ENCODE measurements around the gene PERP. TPM values are rescaled to one million over a fixed set of nuclear protein-coding genes. Genes with fewer than 3 reads are reported as not detected.

The PERP gene
- total RNA-seq, 1 donor from 2014 or later, result 49.1 TPM

DNA sequence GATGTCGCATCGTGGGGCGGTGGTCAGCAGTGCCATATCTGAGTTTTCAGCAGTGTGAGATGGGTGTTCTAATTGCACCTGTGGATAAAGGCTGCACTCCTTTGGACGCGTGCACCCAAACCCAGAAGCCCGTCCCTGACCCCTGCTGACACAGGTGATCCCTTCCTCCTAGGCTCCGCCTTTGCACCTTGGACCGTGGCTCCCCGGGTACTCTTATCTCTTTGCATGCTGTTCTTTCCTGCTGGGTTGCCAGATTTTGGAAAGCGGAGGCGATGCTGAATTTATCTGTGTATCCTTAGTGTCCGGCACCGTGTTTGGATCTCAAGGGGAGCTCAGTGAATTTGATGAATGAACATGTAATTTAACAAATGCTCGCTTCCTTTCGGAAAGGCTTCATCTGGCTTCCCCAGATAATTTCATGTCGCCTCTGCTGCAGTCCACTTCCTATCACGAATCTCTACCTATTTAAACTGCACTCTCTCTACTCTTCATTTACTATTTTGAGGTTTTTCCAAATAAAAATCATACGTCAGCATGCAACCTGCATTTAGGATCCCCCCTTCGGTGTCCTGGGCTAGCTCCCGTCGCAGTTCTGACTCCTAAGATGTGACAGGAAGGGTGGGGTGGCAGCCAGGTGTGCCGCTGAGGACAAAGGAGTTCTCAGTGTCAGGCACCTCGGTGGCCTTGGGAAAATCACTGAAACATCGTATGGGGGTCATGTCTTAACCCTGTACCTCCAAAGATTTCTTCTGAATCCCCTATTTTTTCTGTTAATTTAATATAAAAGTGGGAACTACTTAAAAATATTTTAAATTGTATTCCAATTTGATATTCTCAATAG is 753 bp upstream of the PERP start:
- peak; percentile 66 for DNase-seq (ENCODE audit: missing footprints)
- peak; percentile 29 for ATAC-seq
- intact Hi-C loops (cut with DNase I), result loop anchor here (5.0 to 10.0 kb wide), 3 partner anchors 294 to 437 kb away; partner anchors contain the start of gene HEBP2

DNA sequence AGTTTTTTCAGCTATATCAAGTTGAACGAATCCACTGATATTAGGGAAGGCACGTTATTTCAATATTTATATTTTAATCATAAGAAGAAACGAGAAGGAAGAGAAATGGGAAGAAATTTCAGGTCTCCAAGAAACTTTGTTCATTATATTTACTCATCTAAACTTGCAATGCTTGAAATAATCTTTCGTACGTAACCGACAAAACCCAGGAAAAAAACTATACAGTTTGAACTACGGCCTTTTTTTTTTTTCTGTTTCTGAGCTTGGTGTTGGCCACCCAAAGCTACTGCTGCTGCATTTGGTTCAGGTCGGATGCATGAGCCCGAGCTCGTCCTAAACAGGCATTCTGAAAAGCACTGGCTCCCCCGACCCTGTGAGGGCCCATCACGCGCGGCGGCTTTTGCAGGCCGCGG is 548 bp downstream of the PERP start:
- ATAC-seq (no peak), DNase-seq (ENCODE audit: missing footprints) (no peak)
- intact Hi-C loops (cut with DNase I), result loop anchor here (5.0 to 10.0 kb wide), 3 partner anchors 296 to 438 kb away; partner anchors contain the start of gene HEBP2

DNA sequence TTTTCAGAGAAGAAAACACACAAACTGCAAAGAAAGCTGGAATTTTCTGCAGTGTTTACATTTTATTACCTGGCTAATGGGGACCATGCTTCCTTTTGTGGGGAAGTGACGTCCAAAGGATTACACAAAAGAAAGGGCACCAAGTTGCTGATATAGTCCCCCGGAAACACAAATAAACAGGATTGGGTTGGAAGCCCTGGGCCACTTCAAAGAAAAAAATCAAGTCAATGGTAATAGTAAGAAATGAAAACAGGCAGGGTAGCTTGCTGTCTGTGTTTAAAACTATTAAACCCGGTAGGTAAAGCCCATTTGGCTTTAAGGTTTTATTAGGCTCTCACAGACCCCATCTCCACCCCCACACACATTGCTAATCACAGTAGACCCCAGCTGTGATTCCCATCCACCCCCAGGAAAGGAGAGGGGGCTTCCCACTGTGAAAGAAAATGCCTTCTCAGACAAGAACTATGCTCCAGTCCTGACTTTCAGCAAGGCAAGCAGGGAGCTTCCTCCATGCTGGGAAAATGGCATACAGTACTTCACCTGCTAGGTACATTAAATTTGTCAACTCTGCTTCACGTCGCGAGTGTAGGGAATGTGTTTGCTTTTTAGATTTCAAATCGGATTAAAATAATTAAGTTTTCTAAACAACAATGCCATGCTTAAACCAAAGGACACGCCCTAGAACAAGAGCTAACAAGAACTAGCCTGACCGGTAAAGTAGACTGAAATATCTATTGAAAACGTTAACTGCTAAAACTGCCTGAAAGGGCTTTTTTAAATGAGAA is 1.1 kb downstream of the PERP start:
- intact Hi-C loops (cut with DNase I), result loop anchor here (5.0 to 10.0 kb wide), 3 partner anchors 296 to 439 kb away; partner anchors contain the start of gene HEBP2
- no peak for DNase-seq (ENCODE audit: missing footprints)
- no peak for ATAC-seq

DNA sequence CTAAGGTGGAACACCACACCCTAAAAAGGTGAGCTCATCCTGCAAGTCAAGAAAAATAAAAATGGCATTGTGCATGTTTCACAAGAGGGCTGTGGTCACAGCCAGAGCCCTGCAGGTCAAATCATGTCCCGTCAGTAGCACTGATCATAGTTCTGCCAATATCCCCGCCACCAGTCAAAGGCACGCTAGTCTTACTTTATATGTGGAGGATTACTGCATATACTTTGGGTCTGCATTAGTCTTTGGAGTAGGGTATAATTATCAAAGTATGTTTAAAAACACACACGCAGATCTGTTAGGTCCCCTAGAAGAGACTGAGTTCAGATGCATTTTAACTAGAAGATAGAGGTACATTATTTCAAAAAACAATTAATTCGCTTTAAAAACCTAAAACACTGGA is 1.8 kb downstream of the PERP start:
- no peak for DNase-seq (ENCODE audit: missing footprints)
- intact Hi-C loops (cut with DNase I), result loop anchor here (5.0 to 10.0 kb wide), 3 partner anchors 297 to 439 kb away; partner anchors contain the start of gene HEBP2
- no peak for ATAC-seq

DNA sequence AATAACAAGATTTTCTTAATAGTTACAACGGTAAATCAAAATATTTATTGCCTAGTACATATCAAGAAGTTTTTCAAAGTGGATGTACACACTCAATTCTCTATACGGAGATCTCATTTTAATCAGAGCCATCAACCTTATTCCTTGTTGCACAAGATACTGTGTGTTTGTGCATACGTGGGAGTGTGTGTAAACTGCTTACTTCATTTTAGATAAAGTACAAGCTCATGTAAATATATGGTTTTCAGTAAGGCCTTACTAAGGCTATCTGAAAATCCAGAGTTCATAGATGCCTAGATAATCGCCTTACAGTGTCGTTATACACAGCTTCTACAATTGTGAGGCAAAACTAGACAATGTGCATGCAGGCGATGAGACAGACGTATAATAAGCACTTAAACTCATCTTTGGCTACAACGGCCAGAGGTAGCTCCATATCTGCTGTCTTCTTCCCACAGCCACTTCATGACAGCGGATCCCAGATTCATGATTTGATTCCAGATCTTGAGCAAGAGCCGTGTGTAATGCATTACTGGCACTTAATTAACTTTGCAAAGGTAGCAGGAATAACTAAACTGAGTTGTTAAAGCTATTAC is 2.5 kb downstream of the PERP start:
- no peak for ATAC-seq
- DNase-seq (ENCODE audit: missing footprints), result no peak
- intact Hi-C loops (cut with DNase I), result loop anchor here (5.0 to 10.0 kb wide), 3 partner anchors 298 to 440 kb away; partner anchors contain the start of gene HEBP2

DNA sequence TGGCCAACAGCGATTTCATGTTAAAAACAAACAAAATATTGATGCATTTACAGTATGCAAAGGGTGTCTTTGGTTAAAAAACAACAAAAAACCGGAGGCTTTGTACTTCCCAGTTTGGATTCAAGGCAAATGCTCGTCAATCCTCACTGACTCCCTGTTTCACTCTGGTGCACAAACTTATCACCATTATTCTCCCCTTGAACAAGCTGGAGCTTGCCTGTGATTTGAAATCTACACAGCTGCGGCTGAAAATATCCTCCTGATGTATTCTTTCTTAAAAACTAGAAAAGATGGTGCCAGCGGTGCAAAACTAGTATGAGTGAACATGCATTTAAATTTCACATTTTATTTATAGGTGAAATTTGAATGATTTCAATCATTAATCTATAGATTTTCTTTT is 3.3 kb downstream of the PERP start:
- DNase-seq (ENCODE audit: missing footprints) (no peak), ATAC-seq (no peak)
- intact Hi-C loops (cut with DNase I), result loop anchor here (10.0 kb wide), 1 partner anchor 441 kb away; no protein-coding TSS in a partner anchor

DNA sequence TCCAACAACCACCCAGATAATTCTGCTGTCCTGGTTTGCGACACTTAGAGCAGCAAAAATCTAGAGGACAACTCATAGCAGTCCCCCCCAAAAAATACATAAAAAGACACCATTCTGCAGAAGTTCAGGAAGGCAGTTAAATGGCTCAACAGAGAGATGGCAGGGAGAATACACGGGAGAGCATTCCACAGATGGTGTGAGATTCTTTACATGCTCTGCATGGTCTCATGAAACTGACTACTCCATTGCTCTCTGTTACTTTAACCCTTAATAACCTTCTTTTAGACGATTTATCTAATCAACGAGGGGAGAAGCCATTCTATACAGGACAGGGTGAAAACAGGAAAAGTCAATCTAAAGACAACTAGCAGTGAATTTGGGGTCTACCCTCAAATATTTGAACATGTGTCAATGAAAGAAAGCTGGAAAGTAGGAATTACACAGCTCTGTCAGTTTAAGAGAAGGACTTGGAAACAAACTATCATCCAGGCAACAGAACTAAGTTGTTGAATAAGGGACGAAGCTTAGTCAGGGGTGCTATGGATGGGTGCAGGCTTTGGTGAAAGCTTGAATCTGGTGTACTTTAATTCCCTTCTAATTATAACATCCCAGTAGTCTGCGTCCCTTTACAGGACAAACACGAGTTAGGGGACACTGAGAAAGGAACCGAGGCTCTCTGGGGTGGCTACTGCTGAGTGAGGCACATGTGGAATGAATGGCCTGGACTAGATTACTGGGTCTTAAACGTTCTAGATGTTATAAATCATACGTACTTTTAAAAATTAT is 5.1 kb downstream of the PERP start:
- ATAC-seq (peak; percentile 68), DNase-seq (ENCODE audit: missing footprints) (no peak)
- intact Hi-C loops (cut with DNase I), result loop anchor here (10.0 kb wide), 1 partner anchor 443 kb away; no protein-coding TSS in a partner anchor

DNA sequence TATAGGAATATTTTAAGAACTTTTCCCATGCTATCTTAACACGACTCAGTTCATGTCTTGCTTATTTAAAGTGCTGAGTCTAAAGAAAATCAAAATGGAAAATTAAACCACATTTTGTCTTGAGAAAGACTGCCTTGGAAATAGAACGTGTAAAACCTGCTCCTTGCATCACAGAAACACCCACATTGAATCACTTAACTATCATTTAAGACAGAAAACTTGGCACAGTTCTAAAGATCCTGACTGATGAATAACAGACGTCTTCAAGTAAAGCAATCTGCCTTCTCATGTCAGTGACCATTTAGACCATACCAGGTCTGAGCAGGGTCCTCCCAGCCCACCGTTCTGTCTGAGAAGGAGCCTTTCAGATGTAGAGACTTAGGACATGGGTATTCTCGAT is 7.4 kb downstream of the PERP start:
- intact Hi-C loops (cut with DNase I), result loop anchor here (10.0 kb wide), 1 partner anchor 445 kb away; no protein-coding TSS in a partner anchor
- DNase-seq (ENCODE audit: missing footprints) (no peak), ATAC-seq (no peak)

DNA sequence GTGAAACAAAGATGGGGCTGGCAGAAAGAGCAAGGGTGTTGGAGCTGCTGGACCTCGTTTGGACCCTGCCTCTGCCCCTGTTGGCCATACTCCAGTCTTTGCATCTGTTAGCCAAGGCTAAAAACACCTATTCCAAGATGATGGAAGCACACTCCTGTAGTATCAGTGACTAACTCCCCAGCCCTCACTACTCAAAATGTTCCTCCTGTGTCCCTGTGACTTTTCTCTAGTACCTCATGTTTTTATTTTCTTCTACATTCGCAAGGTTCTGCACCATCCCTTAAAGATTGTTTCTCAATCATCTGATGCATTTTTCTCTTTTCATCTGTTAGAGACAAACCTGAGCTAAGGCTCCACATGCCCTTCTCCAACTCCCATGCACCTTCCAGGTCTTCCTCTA is 8.9 kb downstream of the PERP start:
- ATAC-seq, result no peak
- intact Hi-C loops (cut with DNase I), result no loop called here
- DNase-seq (ENCODE audit: missing footprints), result no peak

DNA sequence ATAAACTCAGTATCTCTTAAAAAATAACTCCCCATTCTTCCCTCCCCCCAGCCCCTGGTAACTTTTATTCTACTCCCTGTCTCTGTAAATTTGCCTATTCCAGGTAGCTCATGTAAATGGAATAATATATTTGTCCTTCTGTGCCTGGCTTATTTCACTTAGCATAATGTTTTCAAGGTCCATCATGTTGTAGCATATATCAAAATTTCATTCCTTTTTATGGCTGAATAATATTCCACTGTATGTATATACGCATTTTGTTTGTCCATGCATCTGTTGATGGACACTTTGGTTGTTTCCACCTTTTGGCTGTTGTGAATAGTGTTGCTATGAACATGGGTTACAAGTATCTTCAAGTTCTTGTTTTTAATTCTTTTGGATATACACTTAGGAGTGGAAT is 13.0 kb downstream of the PERP start:
- intact Hi-C loops (cut with DNase I), result no loop called here
- DNase-seq (ENCODE audit: missing footprints) (no peak), ATAC-seq (no peak)

DNA sequence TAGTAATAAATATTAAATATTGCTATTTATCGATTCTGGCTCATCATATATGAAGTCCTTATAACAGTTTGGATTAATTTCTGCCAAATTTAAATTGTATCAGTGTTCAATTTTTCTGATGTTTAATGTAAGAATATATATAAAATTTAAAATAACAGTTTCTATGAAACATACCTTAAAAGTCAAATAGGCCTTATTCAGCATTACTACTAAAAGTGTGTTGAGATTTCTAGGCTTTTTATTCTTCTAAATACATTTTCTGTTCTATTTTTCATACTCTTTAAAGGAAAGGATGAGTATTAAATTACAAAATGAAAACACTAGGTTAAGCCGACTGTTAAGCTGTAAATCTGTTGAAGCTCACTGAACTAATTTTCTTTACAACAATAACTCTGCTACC is 13.6 kb downstream of the PERP start:
- DNase-seq (ENCODE audit: missing footprints) (no peak), ATAC-seq (no peak)
- intact Hi-C loops (cut with DNase I), result no loop called here

DNA sequence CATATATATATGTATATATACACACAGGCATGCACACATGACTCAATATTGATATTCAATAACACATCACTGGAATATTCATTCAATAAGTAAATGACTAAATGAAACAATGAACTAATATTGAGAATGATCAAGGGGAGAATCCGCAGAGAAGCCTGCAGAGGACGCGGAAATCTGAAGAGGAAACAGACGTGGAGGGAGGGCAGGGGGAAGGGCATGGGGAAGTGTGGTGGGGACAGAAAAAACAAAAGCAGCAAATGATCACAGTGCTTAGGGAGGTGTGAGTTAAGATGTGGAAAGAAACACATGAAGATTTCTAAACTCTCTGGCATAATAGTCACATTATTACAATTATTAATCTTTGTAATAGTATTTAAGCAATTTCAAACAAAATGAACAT is 14.5 kb downstream of the PERP start:
- intact Hi-C loops (cut with DNase I), result no loop called here
- DNase-seq (ENCODE audit: missing footprints) (no peak), ATAC-seq (no peak)

DNA sequence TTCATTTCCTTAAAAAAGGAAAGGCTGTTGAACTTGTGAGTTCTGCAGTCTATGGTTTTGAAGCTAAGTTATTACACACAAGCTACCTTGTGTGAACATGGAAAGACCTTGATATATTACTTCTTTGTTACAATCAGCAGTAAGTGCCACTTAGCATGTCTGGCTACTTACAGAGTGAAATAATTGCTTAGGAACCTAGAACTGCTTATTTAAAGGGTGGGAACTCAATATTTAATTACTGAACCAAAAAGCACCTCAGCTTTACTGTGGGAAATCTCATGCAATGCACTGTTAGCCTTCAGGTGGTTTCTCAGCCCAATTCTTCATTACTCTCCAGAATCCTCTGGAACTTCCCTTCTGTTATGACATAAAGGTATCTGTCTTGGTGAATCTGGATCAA is 17.9 kb downstream of the PERP start:
- intact Hi-C loops (cut with DNase I), result no loop called here
- ATAC-seq, result no peak
- no peak for DNase-seq (ENCODE audit: missing footprints)

DNA sequence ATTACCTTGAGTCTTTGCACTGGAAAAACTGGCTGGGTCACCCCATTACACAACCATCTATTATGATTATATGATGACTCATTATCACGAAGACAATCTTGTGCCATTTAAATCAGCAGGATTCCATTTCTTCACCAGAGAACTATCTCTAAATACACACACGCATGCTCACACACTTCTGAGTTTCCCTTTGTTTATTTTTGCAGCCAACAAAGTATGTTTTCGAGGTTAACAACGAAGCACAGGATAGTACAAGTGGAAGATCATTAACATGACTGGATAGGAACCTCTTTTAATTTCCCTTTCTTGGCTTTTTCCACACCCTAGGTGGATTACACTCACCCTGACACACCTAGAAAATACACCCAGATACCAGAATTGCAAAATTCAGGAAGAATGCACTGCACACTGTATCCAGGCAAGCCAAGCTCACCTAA is 18.9 kb downstream of the PERP start:
- DNase-seq (ENCODE audit: missing footprints) (no peak), ATAC-seq (no peak)
- intact Hi-C loops (cut with DNase I), result no loop called here

DNA sequence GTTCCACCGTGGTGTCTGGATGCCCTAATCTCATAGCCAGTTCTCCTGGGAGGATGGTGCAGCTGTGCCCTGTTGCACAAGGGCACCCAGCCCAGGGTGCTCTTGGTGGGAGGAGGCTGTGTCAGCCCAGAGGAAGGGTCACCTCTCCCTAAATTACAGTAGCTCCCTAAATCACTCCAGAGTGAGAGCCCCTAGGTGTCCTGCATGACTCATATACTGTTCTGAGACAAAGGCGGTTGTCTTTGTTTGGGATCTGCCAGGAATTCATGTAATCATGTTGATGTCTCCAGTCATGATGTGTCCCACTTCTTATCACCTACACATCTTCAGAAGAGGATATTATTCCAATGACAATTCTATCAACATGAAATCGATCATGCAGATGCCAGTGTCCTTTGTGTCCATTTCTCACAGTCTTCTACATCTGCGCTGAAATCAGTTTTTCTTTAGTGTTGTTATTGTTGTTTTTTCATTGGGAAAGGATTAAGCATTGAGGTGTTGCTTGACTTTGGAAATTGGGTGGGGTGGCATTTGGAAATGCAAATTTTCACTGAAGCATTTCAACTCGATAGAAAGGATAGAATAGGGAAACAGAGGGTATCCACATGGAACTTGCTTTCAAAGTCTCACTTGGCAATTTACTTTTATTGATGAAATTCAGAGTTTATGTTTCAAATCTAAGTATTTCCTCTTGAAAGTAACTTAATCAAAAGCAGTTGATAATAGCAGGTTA is 19.5 kb downstream of the PERP start:
- ATAC-seq, result peak; percentile 31
- intact Hi-C loops (cut with DNase I), result no loop called here
- DNase-seq (ENCODE audit: missing footprints), result no peak

DNA sequence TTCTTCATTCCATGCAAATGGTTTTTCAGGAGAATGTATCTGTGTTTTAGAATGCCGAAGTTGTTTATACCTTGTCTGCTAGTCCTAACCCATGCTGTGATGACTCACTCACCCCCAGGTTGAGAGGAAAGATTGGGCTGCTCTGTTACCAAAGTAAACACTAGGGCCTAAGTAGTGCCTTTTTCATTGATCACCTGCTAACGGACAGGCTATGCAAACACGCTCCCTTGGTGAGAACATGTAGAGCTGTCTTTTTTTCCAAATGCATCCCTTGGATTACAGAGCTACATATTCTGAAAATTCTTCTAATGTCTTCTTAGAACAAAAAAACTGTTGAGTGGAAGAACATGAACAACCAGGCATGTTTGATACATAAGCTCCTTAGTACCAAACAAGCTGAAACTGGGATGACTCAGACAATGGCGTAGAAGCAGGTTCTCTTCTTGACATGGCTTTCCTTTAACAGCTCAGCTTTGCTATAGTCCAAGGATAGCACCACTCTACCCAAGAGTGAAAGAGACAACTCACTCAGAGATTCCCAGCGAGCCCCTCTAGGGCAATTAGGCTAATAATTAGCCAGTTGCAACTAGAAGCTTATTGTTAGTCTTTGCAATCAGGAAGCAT is 20.5 kb downstream of the PERP start:
- ATAC-seq (no peak), DNase-seq (ENCODE audit: missing footprints) (no peak)
- intact Hi-C loops (cut with DNase I), result no loop called here

DNA sequence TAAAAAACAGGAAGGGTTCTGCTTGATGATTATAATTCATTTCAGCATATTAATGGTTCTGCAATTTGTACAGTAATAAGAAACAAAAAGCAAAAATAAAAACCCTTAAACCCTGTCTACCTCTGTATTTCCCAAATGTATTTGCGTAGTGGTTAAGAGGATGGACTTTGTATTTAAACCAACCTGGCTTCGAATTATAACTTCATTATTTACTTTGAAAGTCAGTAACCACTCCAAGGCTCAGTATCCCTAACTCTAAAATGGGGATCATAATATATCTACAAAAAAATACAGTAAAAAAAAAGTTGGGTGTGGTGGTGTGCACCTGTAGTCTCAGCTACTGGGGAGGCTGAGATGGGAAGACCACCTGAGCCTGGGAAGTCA is 21.4 kb downstream of the PERP start:
- ATAC-seq (no peak), DNase-seq (ENCODE audit: missing footprints) (no peak)
- intact Hi-C loops (cut with DNase I), result no loop called here

Data from Right ventricle myocardium inferior (tissue), 1 donor.